ENCODE measurements around the gene SPATA6L. TPM values are rescaled to one million over a fixed set of nuclear protein-coding genes. Genes with fewer than 3 reads are reported as not detected.

SPATA6L gene, protein sequence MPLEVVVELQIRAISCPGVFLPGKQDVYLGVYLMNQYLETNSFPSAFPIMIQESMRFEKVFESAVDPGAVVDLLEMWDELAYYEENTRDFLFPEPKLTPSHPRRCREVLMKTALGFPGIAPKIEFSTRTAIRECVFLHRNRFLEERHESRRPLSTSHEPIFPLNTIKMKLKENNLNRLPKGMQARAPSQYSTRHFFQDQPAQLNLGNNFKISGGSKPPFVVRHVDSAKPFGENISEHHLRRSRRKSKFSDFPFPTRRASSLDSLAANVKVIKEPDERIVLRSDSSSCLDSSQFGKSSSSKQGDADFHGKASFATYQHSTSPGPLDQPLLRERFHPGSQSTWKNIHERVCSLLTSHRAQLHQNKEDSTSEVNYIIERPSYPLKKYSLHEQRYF
- 0.08 and 1.3 TPM in 2 replicates for total RNA-seq (2014; rRNA removed; shearing (Covaris generic))
- 0.79 TPM in 1 of 2 replicates, not detected in the other for polyA plus RNA-seq (2015; cell fraction: cytosol; rRNA removed)
- 0.42 and 0.70 TPM in 2 replicates for polyA plus RNA-seq (2015; cell fraction: nucleus; rRNA removed)

DNA sequence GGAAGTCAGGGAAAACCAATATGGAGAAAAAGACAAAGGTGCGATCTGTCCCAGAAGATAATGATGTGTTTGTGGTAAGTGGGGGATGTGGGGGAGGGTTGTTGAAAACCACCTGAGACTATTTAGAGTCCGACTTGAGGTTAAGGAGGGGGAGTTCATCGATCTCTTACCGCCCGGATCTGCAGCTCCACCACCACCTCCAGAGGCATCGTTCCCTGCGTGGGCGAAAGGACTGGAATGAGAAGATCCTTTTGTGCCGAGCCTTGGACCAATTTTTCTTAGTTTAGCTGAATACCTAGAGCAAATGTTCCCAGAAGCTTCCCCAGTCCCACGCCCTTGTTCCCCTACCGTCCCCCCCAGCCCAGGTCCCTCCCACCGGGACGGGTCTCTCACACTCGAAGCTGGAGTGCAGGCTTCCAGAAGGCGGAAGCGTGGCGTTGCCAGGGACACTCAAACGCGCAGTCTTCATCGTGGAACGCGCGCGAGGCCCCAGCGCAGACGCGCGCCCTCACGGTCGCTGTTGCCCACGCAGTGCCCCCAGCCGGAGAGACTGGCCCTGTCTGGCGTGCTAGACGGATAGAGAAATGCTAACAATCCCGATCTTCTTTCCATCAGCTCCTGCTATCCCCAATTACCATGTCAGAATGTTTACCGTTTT, at the start of gene SPATA6L:
SPATA6L (minus strand) TSS at position 439 of the 658 bp plus-strand sequence; CDS start at position 209, 230 bp downstream.
- peak; percentile 42 for DNase-seq (ENCODE audit: low read depth, low spot score)
- in situ Hi-C loops (cut with HindIII; ENCODE audit: low pct_unique_long_range_greater_than_20kb, low sequenced_read_pairs): no loop called here

DNA sequence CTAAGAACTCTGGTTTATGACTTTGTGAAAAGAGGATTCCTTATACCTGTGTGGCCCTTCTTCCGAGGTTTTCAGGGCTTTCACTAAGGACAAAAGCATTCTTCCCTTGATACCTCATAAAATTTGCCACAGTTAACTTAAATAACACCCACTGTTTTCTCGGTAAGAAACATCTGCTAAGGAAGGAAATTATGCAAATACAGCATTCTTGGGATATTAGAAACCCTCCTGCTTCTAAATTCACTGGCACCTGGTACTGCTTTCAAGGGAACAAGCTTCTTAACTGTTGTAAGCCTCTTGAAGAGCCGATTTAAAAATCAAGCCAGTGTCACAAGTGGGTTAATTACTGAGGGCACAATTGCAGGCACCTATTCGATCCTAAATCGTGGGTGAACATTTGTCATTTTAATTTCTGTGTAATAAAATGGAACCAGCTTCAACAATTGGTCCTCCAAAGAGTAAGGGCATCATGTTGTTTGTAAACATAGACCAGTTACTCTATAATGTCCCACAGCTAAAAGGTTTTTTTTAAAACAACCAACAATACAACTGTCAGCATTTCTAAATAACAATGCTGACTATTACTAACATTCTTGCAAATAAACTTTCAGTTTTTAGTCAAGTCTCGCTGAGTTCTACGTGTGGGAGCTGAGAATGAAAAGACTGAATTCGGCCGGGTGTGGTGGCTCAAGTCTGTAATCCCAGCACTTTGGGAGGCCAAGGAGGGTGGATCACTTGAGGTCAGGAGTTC, 48.2 kb upstream of the SPATA6L start:
- in situ Hi-C loops (cut with HindIII; ENCODE audit: low pct_unique_long_range_greater_than_20kb, low sequenced_read_pairs): no loop called here
- no peak for DNase-seq (ENCODE audit: low read depth, low spot score)

DNA sequence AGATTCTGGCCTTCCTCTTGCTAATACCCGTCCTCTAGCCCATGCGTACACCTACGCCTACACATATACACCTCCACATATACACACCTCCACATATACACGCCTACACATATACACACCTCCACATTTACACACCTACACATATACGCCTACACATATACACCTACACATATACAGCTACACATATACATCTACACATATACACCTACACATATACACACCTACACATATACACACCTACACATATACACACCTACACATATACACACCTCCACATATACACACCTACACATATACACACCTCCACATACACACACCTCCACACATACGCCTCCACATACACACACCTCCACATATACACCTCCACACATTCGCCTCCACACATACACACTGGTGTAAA, 47.6 kb upstream of the SPATA6L start:
- in situ Hi-C loops (cut with HindIII; ENCODE audit: low pct_unique_long_range_greater_than_20kb, low sequenced_read_pairs): no loop called here
- no peak for DNase-seq (ENCODE audit: low read depth, low spot score)

DNA sequence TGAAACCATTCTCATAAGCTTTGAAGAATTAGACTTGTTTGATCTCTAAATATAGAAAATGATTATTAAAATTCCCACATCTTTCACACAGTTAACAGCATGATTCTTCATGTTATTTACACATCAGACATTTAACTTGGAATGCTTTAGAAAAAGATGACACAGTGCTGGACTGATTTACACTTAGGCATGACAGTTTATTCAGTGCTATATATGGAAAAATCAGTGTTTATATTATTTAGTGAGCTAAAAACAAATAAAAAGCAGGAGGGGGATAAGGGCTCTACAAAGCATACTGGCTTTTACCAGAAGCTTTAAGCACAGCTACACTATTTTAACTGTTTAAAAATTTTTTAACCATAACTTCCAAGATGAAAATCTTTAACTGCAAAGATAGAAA, 43.1 kb upstream of the SPATA6L start:
- in situ Hi-C loops (cut with HindIII; ENCODE audit: low pct_unique_long_range_greater_than_20kb, low sequenced_read_pairs): no loop called here
- no peak for DNase-seq (ENCODE audit: low read depth, low spot score)

DNA sequence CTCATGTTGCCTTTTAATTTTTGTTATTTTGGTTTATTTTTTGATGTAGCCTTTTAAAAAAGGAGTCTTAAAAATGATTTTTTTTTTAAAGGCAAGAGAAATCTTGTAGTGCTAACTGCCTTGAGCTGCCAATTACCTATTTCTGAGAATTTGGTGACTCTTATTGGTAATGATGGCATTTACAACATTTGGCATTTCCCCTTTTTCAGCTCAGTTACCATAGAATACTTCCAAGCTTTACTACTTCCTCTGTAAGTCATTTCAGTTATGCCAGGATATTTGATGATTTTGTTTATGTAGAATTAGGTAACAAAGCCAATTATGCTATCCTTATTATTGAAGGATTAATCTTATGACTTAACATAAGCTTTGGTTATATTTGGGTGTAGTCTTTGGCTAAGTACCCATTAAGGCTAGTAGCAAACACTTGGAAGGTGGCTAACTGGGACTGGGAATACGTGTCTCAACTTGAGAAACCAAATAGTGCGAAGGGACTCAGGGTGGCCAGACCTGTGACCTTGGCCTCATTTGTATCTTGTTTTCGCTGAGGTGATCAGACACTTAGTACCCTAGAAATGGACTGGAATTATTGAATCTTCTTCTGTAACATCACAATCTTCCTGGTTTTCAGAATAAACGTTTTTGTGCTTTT, 40.8 kb upstream of the SPATA6L start:
- DNase-seq (ENCODE audit: low read depth, low spot score): no peak
- in situ Hi-C loops (cut with HindIII; ENCODE audit: low pct_unique_long_range_greater_than_20kb, low sequenced_read_pairs): no loop called here

DNA sequence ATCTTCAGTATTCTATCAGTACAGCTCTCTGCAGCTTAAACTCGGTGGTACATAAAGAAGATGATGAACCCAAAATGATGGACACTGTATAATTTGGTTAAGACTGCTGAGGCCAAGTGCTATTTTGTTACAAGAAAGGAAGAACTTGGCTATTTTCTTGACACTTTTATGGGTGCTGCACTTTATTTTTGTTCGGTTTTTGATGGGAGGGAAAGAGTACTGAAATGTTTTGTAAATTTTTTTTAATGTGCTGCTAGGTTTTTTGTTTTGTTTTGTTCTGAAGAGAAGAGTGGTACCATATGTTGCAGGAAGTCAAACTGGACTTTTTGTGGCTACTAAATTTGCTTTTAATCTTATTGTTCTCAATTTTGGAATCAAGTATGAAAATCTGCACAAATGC, 39.7 kb upstream of the SPATA6L start:
- in situ Hi-C loops (cut with HindIII; ENCODE audit: low pct_unique_long_range_greater_than_20kb, low sequenced_read_pairs): no loop called here
- DNase-seq (ENCODE audit: low read depth, low spot score): no peak

DNA sequence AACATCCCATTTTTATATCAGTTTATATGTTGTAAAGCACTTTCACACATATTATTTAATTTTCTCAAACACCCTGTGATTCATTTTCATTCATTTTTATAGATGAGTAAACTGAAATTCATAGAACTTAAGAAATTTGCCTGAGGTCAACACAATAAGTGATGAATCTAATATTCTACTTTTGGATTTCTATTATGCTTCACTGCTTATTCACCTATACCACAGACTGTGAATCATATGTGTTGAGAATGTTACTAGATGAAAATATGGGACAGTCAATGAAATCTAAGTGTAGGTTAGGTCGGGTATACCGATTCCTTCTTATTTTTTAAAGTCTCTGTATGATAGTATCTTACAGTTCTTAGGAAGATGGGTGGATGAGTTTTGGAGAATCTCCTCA, 37.8 kb upstream of the SPATA6L start:
- in situ Hi-C loops (cut with HindIII; ENCODE audit: low pct_unique_long_range_greater_than_20kb, low sequenced_read_pairs): no loop called here
- no peak for DNase-seq (ENCODE audit: low read depth, low spot score)

DNA sequence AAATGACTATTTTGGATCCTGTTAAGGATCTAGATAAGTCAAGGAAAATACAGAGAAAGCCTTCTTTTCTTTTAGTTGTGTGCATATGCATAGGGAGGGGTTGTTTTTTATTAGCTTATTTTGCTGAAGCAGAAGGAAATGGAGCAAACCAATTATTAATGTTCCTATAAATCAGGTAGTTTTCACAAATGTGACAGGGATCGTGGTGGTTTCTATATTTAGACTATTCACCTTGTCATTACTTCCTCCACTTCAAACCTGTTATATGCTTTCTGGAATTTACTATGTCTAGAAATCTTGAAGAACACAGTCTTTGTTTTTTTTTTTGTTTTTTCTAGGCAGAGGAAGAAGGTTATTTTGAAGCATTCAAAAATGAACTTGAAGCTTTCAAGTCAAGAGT, 35.2 kb upstream of the SPATA6L start:
- DNase-seq (ENCODE audit: low read depth, low spot score): no peak
- in situ Hi-C loops (cut with HindIII; ENCODE audit: low pct_unique_long_range_greater_than_20kb, low sequenced_read_pairs): no loop called here

DNA sequence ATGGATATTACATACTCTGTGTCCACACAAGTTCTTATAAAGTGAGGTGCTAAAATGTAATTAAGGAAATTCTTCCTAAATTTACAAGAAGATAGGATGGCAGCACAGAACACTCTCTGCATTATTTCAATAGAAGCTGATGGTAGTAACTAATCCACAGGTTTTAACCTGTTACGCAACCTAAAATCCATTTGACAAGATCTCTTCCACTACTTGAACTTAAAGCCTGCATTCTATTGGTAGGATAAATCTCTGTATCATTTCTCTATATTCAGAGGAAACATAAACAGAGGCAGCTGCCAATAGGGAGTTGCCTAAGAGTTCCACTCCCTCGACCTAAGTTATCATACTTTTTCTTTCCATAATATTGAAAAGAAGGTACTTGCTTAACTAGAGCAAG, 34.7 kb upstream of the SPATA6L start:
- in situ Hi-C loops (cut with HindIII; ENCODE audit: low pct_unique_long_range_greater_than_20kb, low sequenced_read_pairs): no loop called here
- no peak for DNase-seq (ENCODE audit: low read depth, low spot score)

DNA sequence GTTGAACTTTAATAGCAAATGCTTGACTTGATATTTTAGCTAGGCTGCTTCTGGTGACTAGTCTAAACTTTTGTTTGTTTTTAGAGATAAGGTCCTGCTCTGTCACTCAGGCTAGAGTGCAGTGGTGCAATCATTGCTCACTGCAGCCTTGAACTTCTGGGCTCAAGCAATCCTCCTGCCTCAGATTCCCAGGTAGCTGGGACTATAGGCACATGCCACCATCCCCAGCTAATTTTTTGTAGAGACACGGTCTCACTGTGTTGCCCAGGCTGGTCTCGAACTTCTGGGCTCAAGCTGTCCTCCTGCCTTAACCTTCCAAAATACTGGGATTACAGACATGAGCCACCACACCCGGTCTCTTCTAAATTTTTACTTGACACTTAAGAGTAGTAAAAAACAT, 33.8 kb upstream of the SPATA6L start:
- in situ Hi-C loops (cut with HindIII; ENCODE audit: low pct_unique_long_range_greater_than_20kb, low sequenced_read_pairs): no loop called here
- no peak for DNase-seq (ENCODE audit: low read depth, low spot score)

DNA sequence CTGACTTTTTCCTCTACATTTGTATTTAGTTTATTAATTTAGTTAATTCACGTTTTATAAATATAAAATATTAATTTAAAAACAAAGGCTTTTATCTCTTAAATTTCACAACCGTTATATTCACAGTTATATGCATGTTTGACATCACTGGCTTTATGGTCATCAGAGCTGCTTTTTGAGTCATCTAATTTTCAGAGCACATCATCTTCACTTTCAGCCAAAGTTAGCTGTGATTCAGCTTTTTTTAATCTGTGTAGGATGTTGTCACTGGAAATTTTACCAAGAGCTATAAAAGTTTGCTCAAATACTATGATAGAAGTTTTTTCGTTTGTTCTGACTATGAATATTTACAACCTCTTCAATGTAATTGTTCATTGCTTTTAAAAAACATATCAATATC, 25.5 kb upstream of the SPATA6L start:
- DNase-seq (ENCODE audit: low read depth, low spot score): no peak
- in situ Hi-C loops (cut with HindIII; ENCODE audit: low pct_unique_long_range_greater_than_20kb, low sequenced_read_pairs): no loop called here

DNA sequence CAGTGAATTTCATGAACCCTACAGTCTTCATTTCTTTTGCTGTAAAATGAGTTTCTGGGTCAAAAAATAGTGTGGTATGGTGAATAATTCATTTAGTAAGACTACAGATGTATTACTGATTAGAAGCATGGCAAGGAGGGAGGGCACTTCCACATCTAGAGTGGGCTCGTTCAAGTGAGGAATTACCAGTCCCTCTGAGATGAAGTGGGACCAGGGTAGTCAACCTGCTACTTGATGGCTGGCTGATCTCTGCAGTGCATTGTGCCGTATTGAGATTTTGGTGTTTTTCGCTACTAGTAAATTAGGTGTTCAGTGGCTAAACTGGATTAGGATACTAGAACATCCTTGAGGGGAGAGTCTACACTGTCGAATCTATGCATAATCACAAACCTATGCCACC, 23.9 kb upstream of the SPATA6L start:
- DNase-seq (ENCODE audit: low read depth, low spot score): no peak
- in situ Hi-C loops (cut with HindIII; ENCODE audit: low pct_unique_long_range_greater_than_20kb, low sequenced_read_pairs): no loop called here

DNA sequence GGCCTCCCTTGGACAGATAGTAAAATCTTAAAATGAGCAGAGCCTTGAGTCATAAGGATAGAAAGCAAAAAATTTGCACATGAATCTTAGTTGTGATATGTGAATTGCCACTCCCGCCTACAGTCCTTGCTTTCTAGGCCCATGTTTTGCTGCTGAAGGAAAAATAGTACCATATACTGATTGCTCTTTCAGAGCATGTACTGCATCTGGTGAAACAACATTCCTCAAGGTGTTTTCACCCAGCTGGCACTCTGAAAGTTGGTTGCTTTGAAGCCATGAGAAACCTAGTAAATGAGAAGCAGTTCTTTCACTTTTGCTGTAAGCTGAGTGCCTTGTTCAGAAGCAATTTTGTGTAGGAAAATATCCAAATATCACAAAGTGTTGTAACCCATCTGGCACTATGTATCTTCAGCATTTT, 23.4 kb upstream of the SPATA6L start:
- DNase-seq (ENCODE audit: low read depth, low spot score): no peak
- in situ Hi-C loops (cut with HindIII; ENCODE audit: low pct_unique_long_range_greater_than_20kb, low sequenced_read_pairs): no loop called here

DNA sequence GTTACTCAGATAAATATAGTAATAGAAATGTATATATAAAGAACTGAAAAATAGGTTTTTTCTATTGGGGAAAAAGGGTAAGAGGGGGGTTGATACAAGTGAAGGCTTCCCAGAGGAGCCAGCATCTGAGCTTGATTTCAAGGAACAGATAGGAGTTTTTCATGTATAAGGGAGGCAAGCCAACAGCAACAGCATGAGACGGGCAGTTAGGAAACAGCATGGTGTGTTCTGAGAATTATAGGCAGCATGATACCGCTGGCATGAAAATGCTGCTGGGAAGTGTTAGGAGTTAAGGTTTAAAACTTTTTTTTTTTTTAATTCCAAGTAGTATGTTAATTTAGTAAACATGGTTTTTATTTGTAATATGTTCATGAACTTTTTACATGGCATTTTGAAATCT, 22.7 kb upstream of the SPATA6L start:
- in situ Hi-C loops (cut with HindIII; ENCODE audit: low pct_unique_long_range_greater_than_20kb, low sequenced_read_pairs): no loop called here

DNA sequence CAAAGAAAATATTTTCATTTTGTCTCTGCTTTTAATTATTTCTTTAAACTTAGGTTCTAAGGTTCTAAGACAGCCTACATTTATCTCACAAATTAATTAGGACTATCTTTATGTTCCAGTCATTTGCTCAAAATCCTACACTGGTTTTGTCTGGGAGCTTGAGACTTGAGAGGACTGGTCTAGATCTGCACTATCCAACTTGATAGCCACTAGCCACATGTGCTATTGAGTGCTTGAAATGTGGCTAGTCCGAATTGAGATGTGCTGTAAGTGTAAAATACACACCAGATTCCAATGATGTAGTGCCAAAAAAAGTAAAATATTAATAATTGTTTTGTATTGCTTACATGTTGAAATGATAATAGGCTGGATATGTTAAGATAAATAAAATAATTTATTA, 20.3 kb upstream of the SPATA6L start:
- DNase-seq (ENCODE audit: low read depth, low spot score): no peak
- in situ Hi-C loops (cut with HindIII; ENCODE audit: low pct_unique_long_range_greater_than_20kb, low sequenced_read_pairs): no loop called here

More for the DNA sequence above, 22.7 kb upstream of the SPATA6L start:
- DNase-seq (ENCODE audit: low read depth, low spot score): no peak

DNA sequence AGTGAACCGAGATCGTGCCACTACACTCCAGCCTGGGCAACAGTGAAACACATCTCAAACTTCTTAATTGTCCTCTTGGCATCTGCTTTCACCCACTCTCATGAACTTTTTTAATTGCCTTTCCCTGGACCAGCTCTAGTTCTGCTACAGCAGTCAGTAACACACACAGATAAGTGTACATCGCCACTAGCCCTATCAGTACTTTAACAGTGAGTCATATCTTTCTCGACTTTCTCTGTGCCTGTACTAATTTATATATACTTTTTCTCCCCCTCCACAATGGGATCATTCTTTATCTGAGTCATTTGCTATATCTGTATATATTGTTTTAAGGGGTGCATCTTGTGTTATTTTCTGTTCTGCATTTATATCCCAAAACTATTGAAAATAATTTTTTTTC, 19.8 kb upstream of the SPATA6L start:
- no peak for DNase-seq (ENCODE audit: low read depth, low spot score)
- in situ Hi-C loops (cut with HindIII; ENCODE audit: low pct_unique_long_range_greater_than_20kb, low sequenced_read_pairs): no loop called here

DNA sequence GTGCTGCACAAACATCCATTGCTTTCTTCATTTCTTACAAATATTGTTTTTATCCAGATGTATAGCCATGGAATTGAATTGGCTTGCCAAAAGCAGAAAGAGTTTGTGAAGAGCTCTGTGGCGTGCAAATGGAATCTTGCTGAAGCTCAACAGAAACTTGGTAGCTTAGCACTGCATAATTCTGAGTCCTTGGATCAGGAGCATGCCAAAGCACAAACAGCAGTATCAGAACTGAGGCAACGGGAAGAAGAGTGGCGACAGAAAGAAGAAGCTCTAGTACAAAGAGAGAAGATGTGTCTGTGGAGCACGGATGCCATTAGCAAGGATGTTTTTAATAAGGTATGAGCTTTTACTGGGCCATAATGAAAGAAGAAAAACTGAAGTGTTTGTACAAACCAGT, 18.5 kb upstream of the SPATA6L start:
- in situ Hi-C loops (cut with HindIII; ENCODE audit: low pct_unique_long_range_greater_than_20kb, low sequenced_read_pairs): no loop called here

DNA sequence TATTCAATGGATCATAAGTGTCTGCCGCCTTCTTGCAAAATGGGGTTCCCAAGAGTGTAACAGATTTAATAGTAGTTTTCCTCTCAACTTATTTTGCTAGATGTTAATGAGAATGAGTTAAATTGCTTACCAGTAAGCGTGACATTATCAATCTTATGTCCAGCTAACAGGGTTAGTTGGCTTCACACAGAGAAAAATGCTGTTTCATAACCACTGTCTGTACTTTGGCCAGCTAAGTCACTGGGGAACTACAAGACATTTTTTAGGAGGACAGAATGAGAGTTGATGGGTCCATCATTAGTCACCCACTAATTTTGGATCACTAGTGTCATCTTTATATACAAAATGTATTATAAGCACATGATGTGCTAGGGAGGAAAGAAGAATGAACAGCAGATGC, 14.5 kb upstream of the SPATA6L start:
- in situ Hi-C loops (cut with HindIII; ENCODE audit: low pct_unique_long_range_greater_than_20kb, low sequenced_read_pairs): no loop called here
- DNase-seq (ENCODE audit: low read depth, low spot score): no peak

More for the DNA sequence above, 18.5 kb upstream of the SPATA6L start:
- no peak for DNase-seq (ENCODE audit: low read depth, low spot score)

Measured in SK-MEL-5 (cell line).